ENCODE results near the gene ZNF598. TPM values are rescaled to one million over a fixed set of nuclear protein-coding genes. Genes with fewer than 3 reads are reported as not detected.

Gene ZNF598
- total RNA-seq, 4 donors from 2014 or later = 37.0 to 83.1 (median 49.2) TPM

GRCh38 chr16:2031081-2031577, 21.5 kb upstream of the ZNF598 start:
- Histone ChIP-seq H3K4me1 (peaks cover 0 to 93% (median 59%) of the 10 kb centered on the region in 4 donors), H3K27ac (peak overlapping the region in 3 of 4 donors; percentile 93 to 100 (median 94)), H3K4me3 (no peak overlapping the region), H3K27me3 (no peaks in the 10 kb centered on the region), H3K9me3 (no peaks in the 10 kb centered on the region), H3K36me3 (peaks cover 0 to 6% (median 0%) of the 10 kb centered on the region in 3 donors)
- WGBS, 2 donors = 64 to 68% methylated on average over 11 of the region's 11 CpGs
- no peak for TF ChIP-seq CTCF (IDR thresholded peaks at IDR 0.05)
- no peak for TF ChIP-seq EP300 (IDR thresholded peaks at IDR 0.05)
- TF ChIP-seq POLR2A (IDR thresholded peaks at IDR 0.05) = no peak
- no peak for DNase-seq (ENCODE audit: low spot score in 2 of 2)

- Histone ChIP-seq H3K27me3 (no peaks in the 10 kb centered on the region), H3K4me3 (peak overlapping the region in 2 of 4 donors; percentile 9 to 83), H3K27ac (peak overlapping the region; percentile 19 to 100 (median 94)), H3K4me1 (peaks cover 0 to 85% (median 50%) of the 10 kb centered on the region in 4 donors), H3K9me3 (no peaks in the 10 kb centered on the region), H3K36me3 (peaks cover 0 to 6% (median 0%) of the 10 kb centered on the region in 3 donors)
- WGBS, 2 donors = 74 to 90% methylated on average over 7 to 10 of the region's 11 CpGs
- TF ChIP-seq EP300 (IDR thresholded peaks at IDR 0.05) (no peak), CTCF (IDR thresholded peaks at IDR 0.05) (no peak), POLR2A (IDR thresholded peaks at IDR 0.05) (no peak)
- no peak for DNase-seq (ENCODE audit: low spot score in 2 of 2)
Observed at GRCh38 chr16:2030036-2030435, 20.4 kb upstream of the ZNF598 start.

GRCh38 chr16:2029350-2029749, 19.7 kb upstream of the ZNF598 start:
- no peaks in the 10 kb centered on the region for H3K27me3 ChIP-seq
- peaks cover 0 to 80% (median 44%) of the 10 kb centered on the region in 4 donors for H3K4me1 ChIP-seq
- no peak for DNase-seq (ENCODE audit: low spot score in 2 of 2)
- H3K9me3 ChIP-seq = no peaks in the 10 kb centered on the region
- peak overlapping the region; percentile 19 to 100 (median 70) for H3K27ac ChIP-seq
- WGBS, 2 donors = 58 to 80% methylated on average over 2 to 6 of the region's 22 CpGs
- H3K4me3 ChIP-seq = peak overlapping the region in 3 of 4 donors; percentile 4 to 83 (median 9)
- H3K36me3 ChIP-seq = peaks cover 0 to 6% (median 0%) of the 10 kb centered on the region in 3 donors
- TF ChIP-seq EP300 (IDR thresholded peaks at IDR 0.05) (peak in 1 of 2 donors; percentile 35), CTCF (IDR thresholded peaks at IDR 0.05) (no peak), POLR2A (IDR thresholded peaks at IDR 0.05) (peak in 1 of 2 donors; percentile 29)

GRCh38 chr16:2028620-2029220, 19.1 kb upstream of the ZNF598 start:
- H3K36me3 ChIP-seq = peaks cover 0 to 6% (median 0%) of the 10 kb centered on the region in 3 donors
- H3K9me3 ChIP-seq = no peaks in the 10 kb centered on the region
- peak overlapping the region in 3 of 4 donors; percentile 59 to 100 (median 94) for H3K27ac ChIP-seq
- no peak for DNase-seq (ENCODE audit: low spot score in 2 of 2)
- peaks cover 0 to 82% (median 41%) of the 10 kb centered on the region in 4 donors for H3K4me1 ChIP-seq
- H3K4me3 ChIP-seq = peak overlapping the region in 1 of 4 donors; percentile 83
- 77 to 79% methylated on average over 16 to 17 of the region's 18 CpGs for WGBS, 2 donors
- TF ChIP-seq CTCF (IDR thresholded peaks at IDR 0.05) (no peak), POLR2A (IDR thresholded peaks at IDR 0.05) (no peak), EP300 (IDR thresholded peaks at IDR 0.05) (no peak)
- H3K27me3 ChIP-seq = no peaks in the 10 kb centered on the region

GRCh38 chr16:2028146-2028545, 18.5 kb upstream of the ZNF598 start:
- WGBS, 2 donors = 67 to 83% methylated on average over 1 to 3 of the region's 3 CpGs
- TF ChIP-seq CTCF (IDR thresholded peaks at IDR 0.05) = no peak
- TF ChIP-seq EP300 (IDR thresholded peaks at IDR 0.05) = no peak
- no peak for TF ChIP-seq POLR2A (IDR thresholded peaks at IDR 0.05)
- DNase-seq (ENCODE audit: low spot score in 2 of 2) = no peak
- peaks cover 0 to 82% (median 40%) of the 10 kb centered on the region in 4 donors for H3K4me1 ChIP-seq
- H3K27me3 ChIP-seq = no peaks in the 10 kb centered on the region
- H3K36me3 ChIP-seq = peaks cover 0 to 6% (median 0%) of the 10 kb centered on the region in 3 donors
- H3K4me3 ChIP-seq = peak overlapping the region in 1 of 4 donors; percentile 83
- H3K27ac ChIP-seq = peak overlapping the region in 3 of 4 donors; percentile 59 to 100 (median 94)
- no peaks in the 10 kb centered on the region for H3K9me3 ChIP-seq
